Ureter (tissue), 1 donor: Measurements from ENCODE around the gene THRA. TPM values are rescaled to one million over a fixed set of nuclear protein-coding genes. Genes with fewer than 3 reads are reported as not detected.

ENCODE experiments used
- DNase-seq: peaks from one replicate; pipeline ENCODE4 v3.0.0-alpha.2; 2020; ENCODE audit warnings: low spot score
- total RNA-seq: library from RNA; stranded (reverse); gene quantifications from one replicate; pipeline ENCODE4 v1.2.4, GENCODE V29; 2023
- donor health status: DM: yes; HTN: yes; CAD: no.

THRA gene
- 54.7 TPM for total RNA-seq

GRCh38 chr17:40062329-40063186 is at the start of gene THRA:
THRA (plus strand) TSS chr17:40062965; CDS start chr17:40074489, 11,524 bp downstream.
- no peak for DNase-seq

GRCh38 chr17:40014375-40014980 is 48.3 kb upstream of the THRA start:
- no peak for DNase-seq

GRCh38 chr17:40015005-40015997 is 47.5 kb upstream of the THRA start, which contains the start of gene CSF3:
CSF3 (plus strand) TSS chr17:40015440; CDS start chr17:40015475, 35 bp downstream.
- no peak for DNase-seq

- DNase-seq: no peak
Observed at GRCh38 chr17:40015998-40016985, 46.5 kb upstream of the THRA start.

GRCh38 chr17:40017422-40018080 is 45.2 kb upstream of the THRA start:
- no peak for DNase-seq

- no peak for DNase-seq
Observed at GRCh38 chr17:40018211-40019121, 44.3 kb upstream of the THRA start.

- DNase-seq: no peak
Observed at GRCh38 chr17:40019140-40019991, 43.4 kb upstream of the THRA start.

- no peak for DNase-seq
Observed at GRCh38 chr17:40020146-40020545, 42.6 kb upstream of the THRA start.

GRCh38 chr17:40021451-40021971 is 41.3 kb upstream of the THRA start:
- DNase-seq: no peak

GRCh38 chr17:40022497-40022896 is 40.3 kb upstream of the THRA start:
- DNase-seq: no peak

GRCh38 chr17:40022961-40023541 is 39.7 kb upstream of the THRA start:
- DNase-seq: no peak

- no peak for DNase-seq
Observed at GRCh38 chr17:40023590-40024292, 39.0 kb upstream of the THRA start.

- no peak for DNase-seq
Observed at GRCh38 chr17:40024901-40025300, 37.9 kb upstream of the THRA start.

- DNase-seq: no peak
Observed at GRCh38 chr17:40025559-40025958, 37.2 kb upstream of the THRA start.

GRCh38 chr17:40025991-40026815 is 36.6 kb upstream of the THRA start:
- DNase-seq: no peak
